Renal pelvis (tissue), 12 donors: ENCODE measurements around the gene WNT9B. TPM values are rescaled to one million over a fixed set of nuclear protein-coding genes. Genes with fewer than 3 reads are reported as not detected.

Experiments used
- DNase-seq: peaks from one replicate; pipeline ENCODE4 v3.0.0-alpha.2; 2013
- long read RNA-seq, 16 experiments: transcript quantifications; one replicate each; lab custom pipeline, GENCODE V29; 2026
- polyA plus RNA-seq, 3 donors: library from polyadenylated mRNA; unstranded; fragments of 120-200 nt; gene quantifications; one replicate each; pipeline ENCODE4 v1.2.1, GENCODE V29; 2013; ENCODE audit not compliant: insufficient read length in 3 of 3

WNT9B gene, protein sequence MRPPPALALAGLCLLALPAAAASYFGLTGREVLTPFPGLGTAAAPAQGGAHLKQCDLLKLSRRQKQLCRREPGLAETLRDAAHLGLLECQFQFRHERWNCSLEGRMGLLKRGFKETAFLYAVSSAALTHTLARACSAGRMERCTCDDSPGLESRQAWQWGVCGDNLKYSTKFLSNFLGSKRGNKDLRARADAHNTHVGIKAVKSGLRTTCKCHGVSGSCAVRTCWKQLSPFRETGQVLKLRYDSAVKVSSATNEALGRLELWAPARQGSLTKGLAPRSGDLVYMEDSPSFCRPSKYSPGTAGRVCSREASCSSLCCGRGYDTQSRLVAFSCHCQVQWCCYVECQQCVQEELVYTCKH
- polyA plus RNA-seq = 10 to 100 TPM in 1 of 3 donors, 1 to 10 TPM in 2; 7.2 to 17.9 (median 7.8) TPM
- long read RNA-seq, donor 1, partial matches to known transcripts = 0 of 2 reads
- long read RNA-seq, donor 1, other reads (novel, unspliced or antisense) = 0 of 2 reads
- long read RNA-seq, donor 2, partial matches to known transcripts = 0 of 2 reads
- long read RNA-seq, donor 2, other reads (novel, unspliced or antisense) = 0 of 2 reads
- long read RNA-seq, donor 3, partial matches to known transcripts = 0 of 8 reads
- long read RNA-seq, donor 3, other reads (novel, unspliced or antisense) = 0 of 8 reads
- long read RNA-seq, donor 4, partial matches to known transcripts = 0 of 4 reads
- long read RNA-seq, donor 4, other reads (novel, unspliced or antisense) = 0 of 4 reads
- long read RNA-seq, donor 5, partial matches to known transcripts = 0 of 4 reads
- long read RNA-seq, donor 5, other reads (novel, unspliced or antisense) = 0 of 4 reads
- long read RNA-seq, donor 6, transcript WNT9B-201 (4 exons, 1,376 nt) = major isoform, 5 of 9 reads
- long read RNA-seq, donor 6, partial matches to known transcripts = 0 of 9 reads
- long read RNA-seq, donor 6, other reads (novel, unspliced or antisense) = 0 of 9 reads
- long read RNA-seq, donor 7, partial matches to known transcripts = 0 of 2 reads
- long read RNA-seq, donor 7, other reads (novel, unspliced or antisense) = 0 of 2 reads
- long read RNA-seq, donor 8 = 0 reads
- long read RNA-seq, donor 9, transcript WNT9B-201 (4 exons, 1,376 nt) = major isoform, 7 of 19 reads
- long read RNA-seq, donor 9, partial matches to known transcripts = 8 of 19 reads
- long read RNA-seq, donor 9, other reads (novel, unspliced or antisense) = 0 of 19 reads
- long read RNA-seq, donor 10, partial matches to known transcripts = 0 of 4 reads
- long read RNA-seq, donor 10, other reads (novel, unspliced or antisense) = 0 of 4 reads
- long read RNA-seq, donor 11, partial matches to known transcripts = 0 of 2 reads
- long read RNA-seq, donor 11, other reads (novel, unspliced or antisense) = 0 of 2 reads
- long read RNA-seq, donor 12, transcript WNT9B-201 (4 exons, 1,376 nt) = major isoform, 5 of 12 reads
- long read RNA-seq, donor 12, partial matches to known transcripts = 7 of 12 reads
- long read RNA-seq, donor 12, other reads (novel, unspliced or antisense) = 0 of 12 reads
- long read RNA-seq, donor 13, partial matches to known transcripts = 8 of 13 reads
- long read RNA-seq, donor 13, other reads (novel, unspliced or antisense) = 0 of 13 reads
- long read RNA-seq, donor 14 = 0 reads
- long read RNA-seq, donor 15 = 0 reads
- long read RNA-seq, donor 16, partial matches to known transcripts = 0 of 7 reads
- long read RNA-seq, donor 16, other reads (novel, unspliced or antisense) = 0 of 7 reads

DNA sequence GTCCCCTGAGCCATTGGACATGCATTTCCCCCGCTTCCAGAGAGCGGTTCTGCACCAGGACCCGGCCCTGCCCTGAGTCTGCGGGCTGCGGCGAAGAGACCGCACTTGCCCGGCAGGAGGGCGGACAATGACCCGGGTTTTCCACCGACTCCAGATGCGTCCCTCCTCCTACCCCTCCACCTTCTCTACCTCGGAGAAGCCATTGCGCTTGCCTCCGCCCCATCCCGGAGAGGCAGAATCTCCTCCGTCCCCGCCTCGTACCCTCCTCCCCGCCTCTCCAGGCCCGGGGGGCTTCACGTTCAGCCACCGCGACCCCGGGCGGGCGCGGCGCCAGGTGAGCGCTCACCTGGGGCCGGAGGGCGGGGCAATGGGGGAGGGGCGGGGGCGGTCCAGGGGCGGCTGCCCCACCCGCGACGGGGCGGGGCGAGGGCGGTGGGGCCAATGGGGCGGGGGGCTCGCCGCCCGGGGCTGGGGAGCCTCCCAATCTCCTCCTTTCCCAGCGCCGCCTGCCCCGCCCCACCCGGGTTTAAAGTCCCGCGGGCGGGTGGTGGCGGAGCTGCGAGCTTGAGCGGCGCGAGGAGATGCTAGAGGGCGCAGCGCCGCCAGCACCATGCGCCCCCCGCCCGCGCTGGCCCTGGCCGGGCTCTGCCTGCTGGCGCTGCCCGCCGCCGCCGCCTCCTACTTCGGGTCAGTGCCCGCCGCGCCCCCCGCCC, at the start of gene WNT9B:
TSS of gene WNT9B (plus strand) at position 555 of the 713 bp plus-strand sequence. CDS start at position 611, 56 bp downstream.
- peak; percentile 53 for DNase-seq

GRCh38 chr17:46802800-46803199, 48.6 kb upstream of the WNT9B start:
- DNase-seq = no peak

GRCh38 chr17:46803544-46803943, 47.8 kb upstream of the WNT9B start:
- no peak for DNase-seq

- DNase-seq = no peak
Observed at GRCh38 chr17:46805771-46806170, 45.6 kb upstream of the WNT9B start.

- no peak for DNase-seq
Observed at GRCh38 chr17:46809110-46809571, 42.2 kb upstream of the WNT9B start.

GRCh38 chr17:46810837-46811236, 40.5 kb upstream of the WNT9B start:
- no peak for DNase-seq

DNA sequence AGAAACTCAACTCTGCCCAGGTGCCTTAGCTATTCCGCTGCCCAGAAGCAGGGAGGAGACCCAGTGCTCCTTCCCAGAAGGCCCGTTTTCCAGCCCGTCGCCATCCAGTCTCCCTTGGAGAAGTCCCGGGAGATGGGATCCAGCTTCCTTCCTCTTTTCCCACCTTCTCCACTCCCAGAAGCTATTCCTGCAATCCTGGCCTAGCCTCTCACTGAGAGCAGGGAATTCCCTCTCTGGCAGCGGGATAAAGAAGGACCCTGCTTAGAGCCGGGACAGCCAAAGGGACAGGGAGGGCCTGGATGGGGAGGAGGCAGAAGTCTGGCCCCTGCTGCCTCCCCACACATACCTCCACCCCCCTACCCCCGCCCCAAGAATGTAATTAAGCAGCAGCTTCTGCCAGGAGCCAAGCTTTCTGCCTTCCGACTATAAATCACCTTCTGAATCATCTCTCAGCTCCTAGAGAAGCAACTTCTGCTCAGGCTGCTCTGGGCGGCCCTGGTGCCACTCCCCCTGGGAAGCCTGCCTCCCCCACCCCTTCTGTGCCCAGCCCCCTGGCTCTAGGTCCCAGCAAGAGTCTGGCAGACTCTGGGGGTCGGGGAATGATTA, 39.3 kb upstream of the WNT9B start:
- peak; percentile 51 for DNase-seq

DNA sequence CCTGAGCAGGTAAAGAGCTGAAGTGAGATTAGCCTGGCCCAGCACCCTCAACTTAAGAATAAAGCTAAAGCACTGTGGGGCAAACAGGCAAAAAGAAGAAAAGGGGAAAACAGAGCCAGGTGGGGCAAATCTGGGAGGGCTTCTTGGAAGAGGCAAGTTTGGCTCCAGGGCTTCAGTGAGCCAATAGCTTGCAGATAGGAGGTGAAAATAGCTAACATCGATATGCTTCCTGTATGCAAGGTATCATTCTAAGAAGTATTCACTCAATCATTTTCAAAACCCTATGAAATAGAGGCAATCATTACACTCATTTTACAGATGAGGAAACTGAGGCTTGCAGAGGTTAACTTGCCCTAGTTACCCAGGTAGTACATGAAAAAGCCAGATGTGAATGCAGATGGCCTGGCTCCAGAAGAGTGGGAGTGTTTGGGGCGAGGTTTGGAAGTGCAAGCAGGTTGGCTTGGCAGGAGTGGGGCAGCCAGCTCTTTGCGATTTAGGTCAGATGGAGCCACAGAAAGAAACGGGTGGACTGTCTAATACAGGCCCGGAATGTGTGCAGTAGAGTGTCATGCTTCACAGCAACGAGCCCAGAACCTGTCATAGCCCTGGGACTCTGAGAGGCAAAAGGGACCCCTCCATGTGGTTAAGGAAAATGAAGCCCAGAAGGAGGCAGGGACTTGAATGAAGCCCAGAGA, 38.6 kb upstream of the WNT9B start:
- no peak for DNase-seq

- DNase-seq = no peak
Observed at GRCh38 chr17:46813920-46814319, 37.5 kb upstream of the WNT9B start.

- no peak for DNase-seq
Observed at GRCh38 chr17:46814446-46814845, 36.9 kb upstream of the WNT9B start.

DNA sequence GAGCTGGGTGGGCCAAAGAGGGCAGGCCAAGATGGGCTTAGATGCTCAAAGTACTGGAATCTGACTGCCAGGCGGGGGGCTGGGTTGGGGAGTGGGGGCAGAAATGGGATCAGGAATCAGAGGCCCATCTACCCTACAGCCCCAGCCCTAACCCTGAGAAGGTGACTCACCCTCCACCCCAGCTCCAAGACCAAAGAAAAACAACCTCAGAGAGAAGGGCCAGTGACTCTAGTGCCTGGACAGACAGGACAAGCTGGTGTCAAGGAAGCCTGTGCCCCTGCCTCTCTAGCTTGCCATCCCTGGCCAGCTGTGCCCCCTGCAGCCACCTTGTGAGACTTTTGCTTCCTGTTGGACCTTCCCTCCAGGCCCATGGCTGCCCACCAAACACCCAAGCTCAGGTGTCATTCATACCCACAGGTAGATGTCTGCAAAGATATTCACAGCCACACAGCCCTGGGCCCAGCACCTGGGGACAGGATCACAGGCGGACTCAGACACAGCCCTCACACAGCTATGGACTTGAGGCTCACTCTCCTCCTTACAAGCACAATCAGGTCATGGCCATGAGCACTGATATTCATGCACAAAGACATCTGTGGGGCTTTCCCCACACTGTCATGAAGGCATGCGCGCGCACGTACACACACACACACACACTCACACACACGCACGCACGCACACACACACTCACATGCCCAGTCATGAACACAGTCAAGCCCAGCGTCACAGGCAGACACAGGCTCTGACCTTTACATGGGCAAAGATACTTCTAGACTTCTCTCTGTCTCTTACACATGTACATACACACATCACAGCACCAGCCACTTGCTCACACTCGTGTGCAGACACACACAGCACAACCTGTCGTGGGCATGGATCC, 35.7 kb upstream of the WNT9B start:
- DNase-seq = no peak

DNA sequence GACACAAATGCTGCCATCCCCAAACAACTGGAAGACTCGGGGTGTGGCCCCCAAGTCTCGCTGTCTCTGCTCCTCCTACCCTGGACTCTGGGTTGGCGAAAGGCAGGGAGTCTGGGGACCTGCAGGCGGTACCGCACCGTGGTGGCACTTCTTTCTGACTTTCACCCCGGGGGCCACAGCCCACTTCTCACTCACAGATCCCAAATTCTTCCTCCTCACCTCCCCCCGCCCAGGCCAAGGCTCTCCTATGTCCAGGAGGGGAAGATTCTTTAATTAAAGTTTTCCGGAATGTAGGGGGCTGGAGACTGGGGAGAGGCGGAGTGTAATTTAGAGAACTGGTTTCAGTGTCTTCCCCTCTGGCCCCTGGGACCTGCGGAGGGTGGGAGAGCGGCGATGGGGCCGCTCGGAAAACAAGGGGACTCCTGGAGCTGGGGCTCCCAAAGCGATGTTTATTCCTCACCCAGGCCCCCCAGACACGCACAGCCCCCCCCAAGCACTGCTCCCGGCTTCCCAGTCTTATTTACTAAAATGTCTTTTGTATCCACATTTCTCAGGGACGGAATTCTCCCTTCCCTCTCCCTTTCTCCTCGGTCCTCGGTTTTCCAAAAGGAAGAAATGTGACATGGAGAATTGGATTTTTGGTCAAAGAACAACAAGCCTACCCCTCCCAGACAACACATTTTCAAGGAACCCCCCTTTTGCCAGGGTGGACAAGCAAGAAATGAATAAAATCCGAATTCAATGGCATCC, 34.1 kb upstream of the WNT9B start:
- DNase-seq = no peak

- no peak for DNase-seq
Observed at GRCh38 chr17:46817901-46818209, 33.5 kb upstream of the WNT9B start.

DNA sequence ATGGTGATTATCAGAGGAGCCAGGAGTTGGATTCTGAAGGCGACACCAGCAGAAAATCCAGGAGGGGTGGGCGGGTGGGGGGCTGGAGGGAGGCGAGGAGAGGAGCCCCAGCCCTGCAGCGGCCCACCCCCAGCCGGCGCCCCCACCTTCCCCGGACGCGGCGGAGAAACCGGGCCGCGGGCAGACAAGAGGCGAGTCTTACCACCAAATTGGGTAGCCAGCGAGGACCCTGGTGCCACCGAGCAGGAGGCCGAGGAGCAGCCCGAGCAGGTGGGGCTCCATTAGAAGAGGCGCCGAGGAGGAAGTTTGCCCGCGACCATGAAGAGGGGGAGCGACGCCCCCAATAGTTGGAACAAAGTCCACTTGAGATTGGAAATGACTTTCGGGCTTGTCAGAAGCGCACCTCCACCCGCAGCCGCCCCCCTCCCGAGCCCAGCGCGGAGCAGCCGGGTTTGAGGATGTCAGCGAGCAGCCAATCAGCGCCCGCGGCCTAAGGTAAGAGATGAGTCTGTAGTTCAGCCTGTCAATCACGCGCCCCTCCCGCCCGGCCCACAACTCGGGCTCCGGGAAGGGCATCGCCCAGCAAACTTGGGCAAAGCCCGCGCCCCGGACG, 33.0 kb upstream of the WNT9B start, which contains the start of gene WNT3:
TSS of gene WNT3 (minus strand) at position 377 of the 613 bp plus-strand sequence. CDS start at position 282, 95 bp downstream.
- DNase-seq = no peak

- no peak for DNase-seq
Observed at GRCh38 chr17:46818929-46819859, 32.2 kb upstream of the WNT9B start.

- no peak for DNase-seq
Observed at GRCh38 chr17:46819906-46820351, 31.5 kb upstream of the WNT9B start.
